OCI-LY1 (cell line): Measurements from ENCODE around the gene PHF20.

ENCODE experiments used
- CTCF ChIP-seq: fragments of 200-600 bp; sonication (generic), shearing (Covaris generic); IDR thresholded peaks from 2 replicates; pipeline ENCODE4 v1.5.1; 2017; ENCODE audit warnings: mild to moderate bottlenecking, antibody characterized with exemption, low read length, moderate library complexity, mixed read lengths
- EZH2 ChIP-seq: fragments of 200-600 bp; sonication (generic), shearing (Covaris generic); IDR thresholded peaks from 2 replicates; pipeline ENCODE4 v1.8.0; 2017; ENCODE audit warnings: borderline replicate concordance, mixed run types, mild to moderate bottlenecking, antibody characterized with exemption, low read length, moderate library complexity, mixed read lengths

- TF ChIP-seq CTCF: no peak
- TF ChIP-seq EZH2: no peak
Observed at GRCh38 chr20:35918021-35918420, 146.2 kb downstream of the PHF20 start.
